H1 (cell line): ENCODE measurements around the gene HDAC2.

Experiments used
- BACH1 ChIP-seq: IDR thresholded peaks from 2 replicates; pipeline ENCODE4 v1.6.1; 2012; ENCODE audit warnings: low read length, improper control_type of control experiment
- CBX5 ChIP-seq: fragments of 300-800, 300-1000 bp; sonication (generic); IDR thresholded peaks from 2 replicates; pipeline ENCODE4 v1.7.1; 2016; ENCODE audit warnings: antibody characterized with exemption, low read length, low read depth
- CEBPB ChIP-seq: IDR thresholded peaks from 2 replicates; pipeline ENCODE4 v1.6.1; 2012; ENCODE audit warnings: low read depth, low read length
- CHD2 ChIP-seq: IDR thresholded peaks from 2 replicates; pipeline ENCODE4 v1.6.1; 2012; ENCODE audit warnings: low read length, improper control_type of control experiment
- CTCF ChIP-seq, 3 experiments: IDR thresholded peaks; 1 replicate in 2 of 3; 2 replicates in 1 of 3; pipeline versions ENCODE4 v1.5.1 to v1.6.1; 2011; ENCODE audit warnings: low read length in 3 of 3, mild to moderate bottlenecking in 3 of 3, inconsistent platforms in 2 of 3, low read depth in 1 of 3, moderate library complexity in 1 of 3; ENCODE audit not compliant: insufficient read depth in 1 of 3; ENCODE audit errors: control extremely low read depth in 1 of 3
- E2F6 ChIP-seq: IDR thresholded peaks from 2 replicates; pipeline ENCODE4 v1.6.1; 2012; ENCODE audit warnings: inconsistent platforms
- KDM1A ChIP-seq: fragments of 200-600, 300-600 bp; sonication (generic); IDR thresholded peaks from 2 replicates; pipeline ENCODE4 v1.7.1; 2016; ENCODE audit warnings: mild to moderate bottlenecking, low read length, borderline replicate concordance
- MAFK ChIP-seq: IDR thresholded peaks from 2 replicates; pipeline ENCODE4 v1.6.1; 2012; ENCODE audit warnings: low read depth, mild to moderate bottlenecking, improper control_type of control experiment, low read length
- POLR2A ChIP-seq, 2 experiments: IDR thresholded peaks; 1 replicate in 1 of 2; 2 replicates in 1 of 2; pipeline ENCODE4 v1.6.1; 2011; ENCODE audit warnings: low read depth in 2 of 2, low read length in 2 of 2, mild to moderate bottlenecking in 2 of 2; ENCODE audit errors: control extremely low read depth in 1 of 2
- POU5F1 ChIP-seq: IDR thresholded peaks from 2 replicates; pipeline ENCODE4 v1.6.1; 2011; ENCODE audit warnings: low read depth, mild to moderate bottlenecking, low read length, moderate library complexity
- SIX5 ChIP-seq: IDR thresholded peaks from 2 replicates; pipeline ENCODE4 v1.6.1; 2011; ENCODE audit warnings: mild to moderate bottlenecking, low read depth, low read length
- SP1 ChIP-seq: IDR thresholded peaks from 2 replicates; pipeline ENCODE4 v1.6.1; 2011; ENCODE audit warnings: low read depth, low read length
- TEAD4 ChIP-seq: IDR thresholded peaks from 2 replicates; pipeline ENCODE4 v1.6.1; 2012; ENCODE audit warnings: low read depth, low read length, inconsistent platforms, mixed read lengths
- USF2 ChIP-seq: IDR thresholded peaks from 2 replicates; pipeline ENCODE4 v1.6.1; 2011; ENCODE audit warnings: low read length, improper control_type of control experiment

DNA sequence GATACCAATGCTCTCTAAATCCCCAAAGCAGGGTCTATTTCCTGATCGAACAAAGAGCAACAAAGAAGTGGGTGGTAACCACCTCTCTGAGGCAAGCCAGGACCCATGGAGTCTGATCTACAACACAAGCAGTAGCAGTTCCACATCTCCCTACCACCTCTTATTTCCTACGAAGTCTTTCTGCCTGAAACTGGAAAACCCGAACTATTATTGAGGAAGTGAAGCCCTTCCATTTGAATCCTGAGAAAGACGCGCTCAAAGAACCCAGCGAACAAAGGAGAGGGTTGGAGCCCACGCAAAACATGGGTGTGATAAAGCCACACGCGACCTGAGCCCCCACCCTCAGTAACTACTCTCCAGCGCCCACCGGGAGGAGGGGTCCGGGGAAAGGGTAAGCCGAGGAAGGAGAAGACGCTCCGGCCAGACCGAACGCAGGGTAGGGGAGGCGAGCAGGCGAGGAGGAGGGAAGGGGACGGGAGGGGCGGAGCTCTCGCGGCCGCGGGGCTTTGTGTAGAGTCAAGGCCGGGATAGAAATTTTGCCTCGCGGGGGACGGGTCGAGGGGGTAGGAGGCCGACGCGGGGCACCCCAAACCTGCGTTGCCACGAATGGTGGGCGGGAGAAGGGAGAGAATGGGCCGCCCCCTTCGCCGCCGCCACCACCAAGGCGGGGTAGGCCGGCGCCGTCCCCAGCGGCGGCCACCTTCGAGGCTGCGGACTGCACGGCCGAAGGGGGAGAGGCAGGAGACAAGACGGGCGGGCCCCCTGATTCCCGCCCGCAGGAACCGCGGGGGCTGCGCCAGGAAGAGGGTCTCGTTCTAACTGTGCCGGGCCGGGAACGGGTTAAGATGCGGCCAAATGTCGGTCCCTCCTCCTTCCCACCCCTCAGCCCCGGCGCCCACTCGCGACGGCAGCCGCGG, 802 bp downstream of the HDAC2 start:
- TF ChIP-seq CTCF (IDR thresholded peaks at IDR 0.05; ENCODE audit: control extremely low read depth in 1 of 3, insufficient read depth in 1 of 3, low read depth in 1 of 3, low read length in 3 of 3) (no peak), POLR2A (IDR thresholded peaks at IDR 0.05; ENCODE audit: control extremely low read depth in 1 of 2, low read depth in 2 of 2, low read length in 2 of 2) (peak in 1 of 2 experiments; percentile 48; a peak in 2 of 3 replicates), KDM1A (no peak), CBX5 (no peak), POU5F1 (no peak), TEAD4 (no peak), E2F6 (no peak; the same call in 1 of the 2 replicates), CEBPB (no peak), USF2 (no peak), SIX5 (no peak), BACH1 (0 out of 2 replicates have a peak, but pooled peaks have one; percentile 11), MAFK (no peak), SP1 (no peak), CHD2 (no peak)
